Putamen (tissue), 1 donor: ENCODE results near the gene GCA.
A peak's percentile ranks its signal among the peaks of the same experiment; 100 is the strongest.

Experiments
- DNase-seq: peaks from one replicate; pipeline ENCODE4 v3.0.0-alpha.2; 2016; ENCODE audit warnings: low spot score

Gene GCA, protein sequence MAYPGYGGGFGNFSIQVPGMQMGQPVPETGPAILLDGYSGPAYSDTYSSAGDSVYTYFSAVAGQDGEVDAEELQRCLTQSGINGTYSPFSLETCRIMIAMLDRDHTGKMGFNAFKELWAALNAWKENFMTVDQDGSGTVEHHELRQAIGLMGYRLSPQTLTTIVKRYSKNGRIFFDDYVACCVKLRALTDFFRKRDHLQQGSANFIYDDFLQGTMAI

GRCh38 chr2:162343824-162344616 is at the start of gene GCA:
Gene GCA, plus strand, starts transcription at chr2:162344132. Its CDS starts 117 bp downstream, at chr2:162344249.
- DNase-seq: peak; percentile 98

- no peak for DNase-seq
These were observed 48.9 kb upstream of the GCA start for GRCh38 chr2:162295009-162295408.

DNA sequence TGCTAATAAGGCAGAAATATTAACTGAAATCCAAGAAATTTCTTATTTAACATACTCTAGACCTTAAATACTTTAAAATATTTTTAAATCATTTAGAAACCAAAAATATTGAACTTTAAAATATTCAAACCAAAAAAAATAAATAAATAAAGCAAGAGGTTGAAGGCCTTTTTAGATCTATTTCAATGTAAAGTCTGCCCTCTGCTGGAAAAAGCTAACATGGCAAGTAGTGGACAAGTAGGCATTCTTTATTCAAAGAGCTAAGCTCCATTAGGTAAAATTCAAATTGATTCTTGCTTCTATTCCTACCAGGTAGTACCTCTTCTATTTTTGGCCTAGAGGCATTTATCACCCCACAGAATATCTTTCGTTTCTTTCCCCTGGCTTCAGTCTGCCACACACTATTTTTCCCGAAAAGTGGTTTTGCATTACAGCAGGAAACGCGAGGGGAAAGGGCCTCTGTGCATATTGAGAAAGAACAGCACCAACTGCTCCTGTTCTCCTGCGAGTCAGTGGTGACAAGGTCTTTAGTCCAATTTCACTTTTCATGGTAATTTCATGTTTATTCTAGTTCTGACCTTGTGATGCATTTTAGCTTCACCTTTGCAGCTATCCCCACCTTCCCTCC is 45.9 kb upstream of the GCA start:
- DNase-seq: peak; percentile 80

- no peak for DNase-seq
These were observed 45.1 kb upstream of the GCA start for GRCh38 chr2:162298669-162299335.

- DNase-seq: no peak
These were observed 43.7 kb upstream of the GCA start for GRCh38 chr2:162300266-162300665.

GRCh38 chr2:162301151-162301804 is 42.7 kb upstream of the GCA start:
- DNase-seq: peak; percentile 68

- DNase-seq: no peak
These were observed 42.1 kb upstream of the GCA start for GRCh38 chr2:162301877-162302276.

DNA sequence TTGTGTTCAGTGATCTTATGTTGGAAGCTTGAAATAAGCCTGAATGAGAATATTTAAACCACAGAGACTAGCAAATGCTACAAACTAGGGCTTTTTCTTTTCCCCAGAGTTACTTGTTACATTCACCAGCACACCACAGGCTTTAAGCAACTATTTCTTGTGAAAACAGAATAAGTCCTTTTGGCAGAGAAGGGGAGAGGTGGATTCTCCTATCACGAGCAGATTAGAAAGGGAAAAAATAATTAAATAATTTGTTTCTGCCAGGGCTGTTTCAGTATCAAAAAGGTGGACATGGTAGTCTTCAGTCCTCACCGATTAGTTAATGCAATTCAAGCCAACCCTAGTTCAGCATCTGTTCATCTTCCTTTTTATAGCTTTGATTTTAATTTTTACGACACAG is 38.0 kb upstream of the GCA start:
- no peak for DNase-seq

- no peak for DNase-seq
These were observed 35.0 kb upstream of the GCA start for GRCh38 chr2:162308747-162309503.

DNA sequence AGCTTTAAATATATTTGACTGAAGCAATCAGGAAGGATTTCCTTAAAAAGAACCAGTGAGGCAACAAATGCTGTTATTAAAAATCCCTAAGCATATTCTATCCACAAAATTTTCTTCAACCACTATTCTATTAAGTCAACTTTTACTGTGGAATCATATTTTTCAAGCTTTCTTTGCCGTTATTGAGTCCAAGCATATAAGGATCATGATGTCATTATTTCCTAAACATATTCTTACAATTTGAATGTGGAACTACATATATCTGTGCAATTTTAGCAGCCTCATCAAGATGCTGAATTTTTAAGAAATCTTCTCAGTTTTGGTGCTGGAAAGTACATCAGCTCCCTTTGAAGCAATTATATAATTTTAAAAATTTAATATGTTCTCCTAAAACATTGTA is 31.1 kb upstream of the GCA start:
- no peak for DNase-seq

DNA sequence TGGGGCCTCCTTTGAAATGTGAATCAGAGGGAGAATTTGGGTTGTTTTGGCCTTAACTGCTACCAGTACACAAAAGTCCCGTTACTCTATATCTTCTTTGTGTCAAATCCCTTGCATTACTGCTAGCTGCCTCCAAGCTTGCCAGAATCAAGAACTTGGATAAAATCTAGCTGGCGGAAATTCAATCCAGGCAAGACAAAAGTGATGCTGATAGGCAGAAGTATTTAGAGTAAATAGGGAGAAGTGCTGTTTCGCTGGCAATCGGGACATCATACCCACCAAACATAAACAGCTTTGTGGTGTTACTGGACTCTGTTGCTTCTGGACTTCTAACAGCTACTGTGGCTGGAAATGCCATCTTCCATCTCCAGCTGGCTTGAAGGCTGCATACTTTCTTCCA is 28.0 kb upstream of the GCA start:
- DNase-seq: no peak

GRCh38 chr2:162316590-162316989 is 27.3 kb upstream of the GCA start:
- no peak for DNase-seq

DNA sequence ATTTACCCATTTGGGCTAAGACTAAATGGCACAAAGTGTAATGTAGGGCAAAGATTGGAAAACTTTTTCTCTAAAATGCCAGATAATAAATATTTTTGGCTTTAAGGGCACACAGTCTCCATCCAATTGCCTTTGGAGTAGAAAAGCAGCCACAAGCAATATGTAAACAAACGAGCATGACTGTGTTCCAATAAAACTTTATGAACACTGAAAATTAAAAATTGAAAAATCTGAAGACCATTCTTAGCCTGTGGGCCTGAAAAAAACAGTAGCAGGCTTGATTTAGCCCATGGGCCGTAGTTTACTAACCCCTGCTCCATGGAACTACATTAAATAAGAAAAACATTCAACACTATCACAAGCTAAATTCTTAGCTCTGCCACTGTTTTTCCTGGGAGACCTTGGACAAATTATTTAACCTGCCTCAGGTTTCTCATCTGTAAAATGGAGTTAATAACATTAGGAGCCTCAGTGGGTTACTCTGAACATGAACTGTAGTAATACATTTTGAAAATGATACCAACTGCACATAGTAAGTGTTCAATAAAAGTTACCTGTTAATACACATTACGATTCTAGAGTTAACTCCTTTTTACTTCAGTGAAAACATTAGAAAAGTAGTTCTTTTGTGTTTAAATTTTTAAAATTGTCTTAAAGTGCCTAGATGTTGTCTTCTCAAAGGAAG is 26.7 kb upstream of the GCA start:
- no peak for DNase-seq

- no peak for DNase-seq
These were observed 26.0 kb upstream of the GCA start for GRCh38 chr2:162317861-162318327.

DNA sequence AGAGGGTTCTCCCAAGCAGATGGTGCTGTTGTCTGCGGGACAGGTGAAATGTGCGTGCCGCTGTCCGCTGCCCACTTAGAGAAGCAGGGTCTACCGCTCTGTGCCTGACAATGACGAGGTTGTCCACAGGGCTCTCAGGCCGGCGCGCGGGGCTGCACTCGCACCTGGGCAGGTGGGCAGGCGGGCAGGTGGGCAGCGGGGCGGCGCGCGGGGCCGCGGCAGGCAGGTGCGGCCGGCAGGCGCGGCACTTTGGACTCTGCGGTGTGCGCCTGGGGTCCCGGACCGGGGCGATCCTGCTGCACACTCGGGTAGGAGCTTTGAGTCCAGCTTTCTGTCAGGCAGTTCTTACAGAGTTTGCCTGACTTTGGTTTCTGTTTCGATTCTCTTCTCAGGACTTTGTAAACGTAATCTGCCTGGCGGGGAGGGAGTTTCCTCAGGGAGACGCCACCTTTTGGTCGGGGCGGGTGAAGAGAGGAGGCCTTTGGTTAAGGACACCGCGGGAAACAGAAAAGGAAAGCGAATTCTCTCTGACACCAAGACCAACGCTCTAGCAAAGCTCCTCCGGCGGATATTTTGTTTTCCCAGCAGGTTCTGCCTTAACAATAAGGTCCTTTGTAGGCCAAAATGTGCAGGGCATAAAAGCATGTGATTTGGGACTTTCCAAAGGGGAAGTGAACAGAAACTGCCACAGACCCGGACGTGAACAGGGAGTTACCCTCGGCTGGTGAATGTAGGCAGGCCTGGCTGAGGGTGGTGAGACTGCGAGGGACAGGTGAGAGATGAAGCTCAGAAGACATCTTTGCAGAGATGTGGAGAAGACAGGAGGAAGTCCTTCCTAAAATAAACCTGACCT is 25.4 kb upstream of the GCA start, which contains the start of gene IFIH1:
Gene IFIH1 (minus strand): TSS at position 357 of the 853 bp plus-strand sequence. CDS start 377 bp downstream, outside the sequence.
- DNase-seq: peak; percentile 80

DNA sequence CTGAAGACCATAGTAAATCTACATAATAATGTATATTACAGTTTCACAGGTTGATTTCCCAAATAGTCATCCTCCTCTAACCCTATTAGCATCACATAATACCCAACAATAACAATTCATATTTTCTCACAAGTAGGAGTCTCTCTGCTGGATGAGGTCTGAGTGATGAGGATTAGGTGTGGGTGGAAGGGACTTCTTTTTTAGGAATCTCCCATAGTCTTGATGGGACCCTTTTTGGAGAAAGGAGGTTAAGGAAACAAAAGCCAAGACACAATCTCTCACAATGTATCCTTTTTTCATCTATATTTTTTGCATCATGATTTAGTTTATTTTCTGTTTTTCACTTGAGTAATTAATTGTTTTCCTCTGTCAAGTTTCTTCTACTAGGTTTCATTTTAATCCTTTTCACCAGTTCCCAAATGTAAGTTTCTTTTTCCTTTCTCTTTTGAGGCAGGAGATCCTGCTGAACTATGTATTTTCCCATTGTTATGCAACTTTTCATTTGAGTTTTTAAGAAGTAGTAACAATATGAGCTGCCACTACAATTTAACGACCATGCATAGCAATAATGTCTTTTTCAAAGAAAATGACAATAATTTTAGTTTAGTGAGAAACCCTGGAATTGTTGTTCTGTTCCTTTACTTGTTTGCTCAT is 22.9 kb upstream of the GCA start:
- no peak for DNase-seq

GRCh38 chr2:162324953-162325352 is 19.0 kb upstream of the GCA start:
- no peak for DNase-seq

DNA sequence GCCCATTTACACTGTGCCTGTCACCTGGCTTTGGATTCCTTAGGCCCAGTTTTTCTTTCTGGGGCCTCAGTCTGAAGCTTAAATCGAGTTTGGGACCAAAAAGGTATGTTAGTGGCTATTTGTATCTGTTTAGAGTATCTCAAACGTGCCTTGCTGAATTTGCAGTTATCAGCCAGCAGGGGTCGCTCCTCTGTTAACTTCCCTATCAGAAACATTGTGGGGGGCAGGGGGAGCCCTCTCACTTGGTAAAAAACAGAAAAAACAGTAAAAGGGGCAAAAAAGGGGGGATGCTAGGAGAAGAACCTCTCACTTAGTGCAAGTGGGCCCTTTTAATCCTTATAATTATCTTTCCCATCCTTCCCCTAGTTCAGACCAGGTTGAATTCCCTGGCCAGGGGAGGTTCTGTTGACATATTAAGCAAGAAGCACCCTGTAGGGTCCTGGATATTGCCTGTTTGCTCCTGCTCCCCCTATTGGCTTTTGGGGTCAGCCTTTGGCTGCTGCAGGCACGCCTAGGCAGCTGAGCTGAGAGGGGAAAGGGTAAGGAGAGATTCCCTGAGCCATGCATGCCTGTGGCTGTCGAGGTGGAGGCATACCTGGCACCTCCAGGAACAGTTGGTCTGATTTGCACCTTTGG is 16.7 kb upstream of the GCA start:
- DNase-seq: no peak
